Epithelial cell of proximal tubule (primary cell): ENCODE results near the gene HOXC11. TPM values are rescaled to one million over a fixed set of nuclear protein-coding genes. Genes with fewer than 3 reads are reported as not detected.

ENCODE experiments used
- DNase-seq: peaks from one replicate; pipeline ENCODE4 v3.0.0-alpha.2; 2011; ENCODE audit warnings: low read depth
- H3K4me3 ChIP-seq: 2 replicates; pipeline ENCODE4 v1.5.1; 2011; ENCODE audit warnings: low read depth, mild to moderate bottlenecking, low read length
- CTCF ChIP-seq: conservative IDR thresholded peaks from 2 replicates; pipeline ENCODE4 v1.5.1; 2012; ENCODE audit warnings: low read depth, mild to moderate bottlenecking, low read length
- total RNA-seq: library from RNA; depleted of rRNA; stranded (reverse); fragments of >200 nt; gene quantifications from 2 replicates; pipeline ENCODE4 v1.2.3, GENCODE V29; 2015

Gene HOXC11
- total RNA-seq, 1 donor from 2014 or later, result 1.0 TPM

DNA sequence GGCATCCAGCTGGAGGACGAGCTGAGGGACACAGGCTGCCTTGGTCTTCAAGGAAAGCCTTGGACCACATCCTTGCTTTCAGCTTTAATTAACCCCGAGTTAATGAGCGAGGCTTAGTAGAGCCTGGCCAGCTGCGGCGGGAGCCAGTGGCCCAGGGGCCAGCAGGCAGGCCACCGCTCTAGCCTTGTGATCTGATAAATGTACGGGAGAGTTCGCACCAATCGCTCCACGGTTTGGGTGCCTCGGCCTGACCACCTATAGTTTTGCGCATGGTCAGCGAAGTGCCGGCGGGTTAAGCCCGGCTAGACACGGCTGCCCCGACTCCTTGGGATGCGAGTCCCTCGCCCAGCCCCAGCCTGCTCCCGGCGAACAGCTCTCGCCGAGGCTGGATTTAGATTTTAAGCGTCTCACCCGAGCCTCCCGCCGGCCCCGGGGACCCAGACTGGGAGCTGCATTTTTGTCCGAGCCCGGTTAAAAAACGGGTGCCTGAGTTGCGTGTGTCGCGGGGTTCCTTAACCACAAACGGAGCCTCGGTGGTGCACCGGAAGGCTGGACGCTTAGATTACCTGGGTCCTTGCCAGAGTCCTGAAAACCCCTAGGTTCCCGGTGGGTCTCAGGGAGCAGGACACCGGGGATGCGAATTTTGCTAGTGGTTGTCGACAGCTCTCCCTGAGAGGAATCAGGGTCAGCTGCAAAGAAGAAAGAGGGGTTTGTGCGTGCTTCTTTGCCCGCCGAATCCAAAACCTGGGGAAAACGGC, 21.2 kb upstream of the HOXC11 start:
- no peak for DNase-seq
- no peak overlapping the region for H3K4me3 ChIP-seq
- no peak for TF ChIP-seq CTCF

- no peak overlapping the region for H3K4me3 ChIP-seq
- no peak for DNase-seq
- no peak for TF ChIP-seq CTCF
Observed at GRCh38 chr12:53952335-53952694, 20.6 kb upstream of the HOXC11 start.

- DNase-seq, result no peak
- no peak overlapping the region for H3K4me3 ChIP-seq
- TF ChIP-seq CTCF, result no peak
Observed at GRCh38 chr12:53952871-53953734, 19.8 kb upstream of the HOXC11 start.

GRCh38 chr12:53953831-53954693, 18.9 kb upstream of the HOXC11 start:
- H3K4me3 ChIP-seq, result no peak overlapping the region
- no peak for DNase-seq
- TF ChIP-seq CTCF, result no peak

DNA sequence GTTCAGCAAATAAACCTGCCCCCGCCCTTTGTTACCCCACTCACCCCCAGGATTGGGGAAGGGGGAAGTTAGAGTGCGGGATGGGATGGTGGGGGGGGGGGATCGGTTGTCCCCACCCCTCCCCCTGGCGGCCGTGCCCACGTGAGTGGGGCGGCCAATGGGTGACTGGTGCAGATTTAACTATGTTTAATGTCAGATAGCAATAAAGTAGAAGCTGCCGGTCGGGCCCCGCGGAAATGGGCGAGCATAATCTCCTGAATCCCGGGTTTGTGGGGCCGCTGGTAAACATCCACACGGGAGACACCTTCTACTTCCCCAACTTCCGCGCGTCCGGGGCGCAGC, 18.3 kb upstream of the HOXC11 start, which contains the start of gene HOXC12:
Gene HOXC12, plus strand, starts transcription at position 210 of the 342 bp plus-strand sequence. Its CDS starts 27 bp downstream, at position 237.
- no peak for TF ChIP-seq CTCF
- no peak for DNase-seq
- H3K4me3 ChIP-seq, result no peak within 1 kb of the TSS

DNA sequence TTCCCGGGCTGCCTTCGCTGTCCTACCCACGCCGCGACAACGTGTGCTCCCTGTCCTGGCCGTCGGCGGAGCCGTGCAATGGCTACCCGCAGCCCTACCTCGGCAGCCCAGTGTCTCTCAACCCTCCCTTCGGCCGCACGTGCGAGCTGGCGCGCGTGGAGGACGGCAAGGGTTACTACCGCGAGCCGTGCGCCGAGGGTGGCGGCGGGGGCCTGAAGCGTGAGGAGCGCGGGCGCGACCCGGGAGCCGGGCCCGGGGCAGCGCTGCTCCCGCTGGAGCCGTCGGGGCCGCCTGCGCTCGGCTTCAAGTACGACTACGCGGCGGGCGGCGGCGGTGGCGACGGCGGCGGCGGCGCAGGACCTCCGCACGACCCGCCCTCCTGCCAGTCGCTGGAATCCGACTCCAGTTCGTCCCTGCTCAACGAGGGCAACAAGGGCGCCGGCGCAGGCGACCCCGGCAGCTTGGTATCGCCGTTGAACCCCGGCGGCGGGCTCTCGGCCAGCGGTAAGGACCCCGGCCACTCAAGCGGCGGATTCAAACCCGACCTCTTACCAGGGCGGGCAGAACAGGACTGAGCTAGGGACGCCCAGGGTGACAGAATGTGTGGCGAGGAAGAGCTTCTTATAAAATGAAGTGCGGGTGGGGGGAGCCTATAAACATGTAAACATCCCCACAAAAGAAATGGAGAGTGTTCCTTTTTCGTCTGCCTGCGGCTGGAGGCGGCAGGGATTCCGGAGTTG, 17.7 kb upstream of the HOXC11 start:
- TF ChIP-seq CTCF, result no peak
- no peak overlapping the region for H3K4me3 ChIP-seq
- DNase-seq, result no peak
